GM21447 (cell line): ENCODE measurements around the gene KLHL24.
"Not testable (repeated sequence)": the region's sequence is repeated elsewhere in the genome, so short reads cannot be mapped to it uniquely, and the experiment has no call there.

Experiments
- ATAC-seq: cut with Tn5 transposase; IDR thresholded peaks from one replicate; pipeline ENCODE4 v1.9.1; 2021; ENCODE audit not compliant: unreplicated experiment

KLHL24 gene

GRCh38 chr3:183635107-183635430, 354 bp upstream of the KLHL24 start:
- no peak for ATAC-seq

GRCh38 chr3:183636221-183637105, 1.0 kb downstream of the KLHL24 start:
- ATAC-seq: peak; percentile 80

GRCh38 chr3:183637106-183637486, 1.7 kb downstream of the KLHL24 start:
- ATAC-seq: no peak

GRCh38 chr3:183637633-183638032, 2.2 kb downstream of the KLHL24 start:
- ATAC-seq: not testable (repeated sequence)

- no peak for ATAC-seq
These were observed 2.9 kb downstream of the KLHL24 start for GRCh38 chr3:183638101-183638852.

GRCh38 chr3:183640635-183641034, 5.2 kb downstream of the KLHL24 start:
- not testable (repeated sequence) for ATAC-seq

GRCh38 chr3:183641882-183642281, 6.5 kb downstream of the KLHL24 start:
- ATAC-seq: no peak

GRCh38 chr3:183644244-183644643, 8.8 kb downstream of the KLHL24 start:
- ATAC-seq: no peak

GRCh38 chr3:183645254-183645653, 9.8 kb downstream of the KLHL24 start:
- ATAC-seq: no peak

GRCh38 chr3:183650554-183650953, 15.1 kb downstream of the KLHL24 start:
- ATAC-seq: no peak

GRCh38 chr3:183653209-183654064, 18.0 kb downstream of the KLHL24 start:
- no peak for ATAC-seq

GRCh38 chr3:183654727-183655126, 19.3 kb downstream of the KLHL24 start:
- no peak for ATAC-seq

GRCh38 chr3:183662099-183662498, 26.7 kb downstream of the KLHL24 start:
- ATAC-seq: no peak

- ATAC-seq: no peak
These were observed 29.5 kb downstream of the KLHL24 start for GRCh38 chr3:183664913-183665381.

- ATAC-seq: no peak
These were observed 44.6 kb downstream of the KLHL24 start for GRCh38 chr3:183680061-183680460.

GRCh38 chr3:183687705-183688104, 52.3 kb downstream of the KLHL24 start:
- no peak for ATAC-seq

- ATAC-seq: no peak
These were observed 53.5 kb downstream of the KLHL24 start for GRCh38 chr3:183688874-183689273.

- not testable (repeated sequence) for ATAC-seq
These were observed 54.2 kb downstream of the KLHL24 start for GRCh38 chr3:183689621-183690020.

- no peak for ATAC-seq
These were observed 55.1 kb downstream of the KLHL24 start for GRCh38 chr3:183690402-183690995.

- ATAC-seq: no peak
These were observed 57.0 kb downstream of the KLHL24 start for GRCh38 chr3:183692436-183692835.
